Osteocyte (in vitro differentiated cells): ENCODE results near the gene COLEC12. TPM values are rescaled to one million over a fixed set of nuclear protein-coding genes. Genes with fewer than 3 reads are reported as not detected.

ENCODE experiments used
- DNase-seq: peaks from one replicate; pipeline ENCODE4 v3.0.0; 2021; ENCODE audit warnings: mixed read lengths; ENCODE audit not compliant: unreplicated experiment; ENCODE audit errors: extremely low spot score
- H3K27ac Mint-ChIP-seq: one replicate; pipeline ENCODE4 v1.8.0; 2021; ENCODE audit warnings: mild to moderate bottlenecking, mixed read lengths; ENCODE audit not compliant: unreplicated experiment
- H3K27me3 Mint-ChIP-seq: one replicate; pipeline ENCODE4 v1.8.0; 2021; ENCODE audit warnings: mixed read lengths; ENCODE audit not compliant: unreplicated experiment
- H3K36me3 Mint-ChIP-seq: one replicate; pipeline ENCODE4 v1.8.0; 2021; ENCODE audit warnings: mixed read lengths; ENCODE audit not compliant: unreplicated experiment
- H3K4me1 Mint-ChIP-seq: one replicate; pipeline ENCODE4 v1.8.0; 2021; ENCODE audit warnings: mixed read lengths; ENCODE audit not compliant: unreplicated experiment
- H3K4me3 Mint-ChIP-seq: one replicate; pipeline ENCODE4 v1.8.0; 2021; ENCODE audit warnings: mild to moderate bottlenecking, moderate library complexity, mixed read lengths; ENCODE audit not compliant: unreplicated experiment
- H3K9me3 Mint-ChIP-seq: one replicate; pipeline ENCODE4 v1.8.0; 2021; ENCODE audit warnings: mixed read lengths; ENCODE audit not compliant: unreplicated experiment
- CTCF ChIP-seq: fragments of 200-600 bp; sonication (generic); IDR thresholded peaks from 2 replicates; pipeline ENCODE4 v1.5.0; 2021; ENCODE audit warnings: antibody characterized with exemption, mild to moderate bottlenecking, moderate library complexity
- total RNA-seq: library from RNA; stranded (reverse); gene quantifications from 2 replicates; pipeline ENCODE4 v1.2.1, GENCODE V29; 2021

COLEC12 gene
- total RNA-seq, 1 donor from 2014 or later: 113 TPM

DNA sequence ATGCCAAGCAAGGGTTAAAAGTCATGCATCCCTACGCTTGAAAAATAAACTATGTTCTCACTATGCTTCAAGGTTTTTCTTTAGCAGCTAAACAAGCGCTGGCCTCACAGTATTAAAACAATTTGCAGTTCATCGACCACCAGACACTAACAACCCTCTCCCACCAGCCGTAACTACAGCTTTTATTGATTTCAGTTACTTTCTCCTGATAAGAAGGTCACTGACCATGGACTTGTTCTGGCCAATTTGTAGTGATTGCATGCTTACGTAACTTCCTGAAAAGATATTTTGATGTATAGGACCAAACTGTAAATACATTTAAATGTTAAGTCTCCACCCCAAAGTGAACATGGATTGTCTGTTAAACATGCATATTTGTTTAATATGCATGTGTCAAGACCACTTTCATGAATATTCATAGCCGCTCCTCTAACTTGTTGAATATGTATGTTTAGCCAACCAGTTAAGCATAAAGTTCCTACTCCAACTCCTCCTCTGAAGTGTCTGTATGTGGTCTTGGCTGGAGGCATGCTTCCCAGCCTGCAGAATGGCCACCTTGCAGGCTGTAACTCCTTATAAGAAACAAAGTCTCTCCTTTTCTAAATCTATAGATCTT, 230.9 kb downstream of the COLEC12 start:
- TF ChIP-seq CTCF: no peak
- no peaks in the 10 kb centered on the region for H3K27me3 Mint-ChIP-seq
- no peaks in the 10 kb centered on the region for H3K36me3 Mint-ChIP-seq
- H3K4me1 Mint-ChIP-seq: peaks cover 29% of the 10 kb centered on the region
- DNase-seq: no peak
- peak overlapping the region; percentile 90 for H3K4me3 Mint-ChIP-seq
- H3K9me3 Mint-ChIP-seq: no peaks in the 10 kb centered on the region
- H3K27ac Mint-ChIP-seq: peak overlapping the region; percentile 35

GRCh38 chr18:267688-268552, 232.6 kb downstream of the COLEC12 start, which contains the start of gene THOC1:
TSS of gene THOC1 (minus strand) at chr18:268047. CDS start at chr18:268019, 28 bp downstream.
- peak within 1 kb of the TSS; percentile 99 for H3K27ac Mint-ChIP-seq
- H3K4me3 Mint-ChIP-seq: peak within 1 kb of the TSS; percentile 90
- peak; percentile 96 for DNase-seq
- H3K27me3 Mint-ChIP-seq: no peaks in the 10 kb centered on the region
- TF ChIP-seq CTCF: no peak
- peaks cover 29% of the 10 kb centered on the region for H3K4me1 Mint-ChIP-seq
- H3K9me3 Mint-ChIP-seq: no peaks in the 10 kb centered on the region
- H3K36me3 Mint-ChIP-seq: peaks cover 11% of the 10 kb centered on the region

GRCh38 chr18:267380-267687, 233.2 kb downstream of the COLEC12 start:
- TF ChIP-seq CTCF: no peak
- no peaks in the 10 kb centered on the region for H3K9me3 Mint-ChIP-seq
- H3K4me1 Mint-ChIP-seq: peaks cover 29% of the 10 kb centered on the region
- no peak for DNase-seq
- no peaks in the 10 kb centered on the region for H3K27me3 Mint-ChIP-seq
- peak overlapping the region; percentile 99 for H3K27ac Mint-ChIP-seq
- H3K36me3 Mint-ChIP-seq: peaks cover 11% of the 10 kb centered on the region
- H3K4me3 Mint-ChIP-seq: peak overlapping the region; percentile 90

Other genes with a start within 250 kb of the COLEC12 start
- gene THOC1, start 232.7 kb downstream of the COLEC12 start, total RNA-seq: 36.5 and 39.7 TPM in 2 replicates
- not detected in 2 replicates for gene CETN1, start 79.7 kb upstream of the COLEC12 start, total RNA-seq
- 0.52 and 0.62 TPM in 2 replicates for gene CLUL1, start 96.3 kb upstream of the COLEC12 start, total RNA-seq
- gene TYMS, start 157.0 kb upstream of the COLEC12 start, total RNA-seq: 31.0 and 35.7 TPM in 2 replicates
- 22.3 and 25.0 TPM in 2 replicates for gene ENOSF1, start 211.9 kb upstream of the COLEC12 start, total RNA-seq